Activated T-cell treated with anti-CD3 and anti-CD28 coated beads, Interleukin-2, amount 50 U/mL, for 4 hours (primary cell): ENCODE results near the gene TSPYL1. TPM values are rescaled to one million over a fixed set of nuclear protein-coding genes. Genes with fewer than 3 reads are reported as not detected.
"Not testable (repeated sequence)": the region's sequence is repeated elsewhere in the genome, so short reads cannot be mapped to it uniquely, and the experiment has no call there.

ENCODE experiments used
- ATAC-seq, 2 donors: fragments of 200-7000 bp; cut with Tn5 transposase; one replicate each; pipeline ENCODE4 v1.10.0; 2021
- DNase-seq: peaks from one replicate; pipeline ENCODE4 v3.0.0-alpha.2; 2020
- H3K27me3 Mint-ChIP-seq: one replicate; pipeline ENCODE4 v1.8.0; 2021; ENCODE audit warnings: low read depth, mixed read lengths
- H3K36me3 Mint-ChIP-seq: one replicate; pipeline ENCODE4 v1.8.0; 2022; ENCODE audit warnings: mixed read lengths; ENCODE audit not compliant: insufficient read depth
- H3K4me1 Mint-ChIP-seq: one replicate; pipeline ENCODE4 v1.8.0; 2021; ENCODE audit warnings: low read depth, mixed read lengths
- H3K4me3 Mint-ChIP-seq: one replicate; pipeline ENCODE4 v1.8.0; 2021; ENCODE audit warnings: mild to moderate bottlenecking, moderate library complexity, mixed read lengths
- H3K9me3 Mint-ChIP-seq: one replicate; pipeline ENCODE4 v1.8.0; 2021; ENCODE audit warnings: mixed read lengths
- total RNA-seq, 3 donors: library from RNA; stranded (reverse); gene quantifications; one replicate each; pipeline ENCODE4 v1.2.1, GENCODE V29; 2021

Gene TSPYL1
- 10 to 100 TPM; 42.8 to 53.4 (median 46.3) TPM for total RNA-seq

- H3K36me3 Mint-ChIP-seq, result peaks cover 24% of the 10 kb centered on the region
- peaks cover 57% of the 10 kb centered on the region for H3K4me1 Mint-ChIP-seq
- ATAC-seq (peak; percentile 95), DNase-seq (peak; percentile 92)
- H3K27me3 Mint-ChIP-seq, result no peaks in the 10 kb centered on the region
- peak within 1 kb of the TSS; percentile 98 for H3K4me3 Mint-ChIP-seq
- H3K9me3 Mint-ChIP-seq, result no peaks in the 10 kb centered on the region
Observed at GRCh38 chr6:116279232-116280160, at the start of gene TSPYL1. TSS of gene TSPYL1 (minus strand) at chr6:116279930. CDS start at chr6:116279830, 100 bp downstream.

- H3K9me3 Mint-ChIP-seq, result peaks cover 7% of the 10 kb centered on the region
- no peak for ATAC-seq
- no peaks in the 10 kb centered on the region for H3K27me3 Mint-ChIP-seq
Observed at GRCh38 chr6:116329156-116329555, 49.4 kb upstream of the TSPYL1 start.

GRCh38 chr6:116328528-116328903 is 48.8 kb upstream of the TSPYL1 start:
- DNase-seq (no peak), ATAC-seq (no peak)
- no peak overlapping the region for H3K4me3 Mint-ChIP-seq
- no peaks in the 10 kb centered on the region for H3K27me3 Mint-ChIP-seq
- no peaks in the 10 kb centered on the region for H3K4me1 Mint-ChIP-seq
- peaks cover 4% of the 10 kb centered on the region for H3K9me3 Mint-ChIP-seq
- no peaks in the 10 kb centered on the region for H3K36me3 Mint-ChIP-seq

More at GRCh38 chr6:116329156-116329555, 49.4 kb upstream of the TSPYL1 start:
- Mint-ChIP-seq H3K4me3 (no peak overlapping the region), H3K36me3 (no peaks in the 10 kb centered on the region), H3K4me1 (no peaks in the 10 kb centered on the region)
- DNase-seq, result no peak

GRCh38 chr6:116327803-116328527 is 48.2 kb upstream of the TSPYL1 start:
- peaks cover under 1% of the 10 kb centered on the region for H3K9me3 Mint-ChIP-seq

GRCh38 chr6:116326996-116327395 is 47.3 kb upstream of the TSPYL1 start:
- ATAC-seq (no peak), DNase-seq (no peak)
- Mint-ChIP-seq H3K4me1 (no peaks in the 10 kb centered on the region), H3K27me3 (no peaks in the 10 kb centered on the region), H3K36me3 (no peaks in the 10 kb centered on the region), H3K9me3 (no peaks in the 10 kb centered on the region), H3K4me3 (no peak overlapping the region)

More at GRCh38 chr6:116327803-116328527, 48.2 kb upstream of the TSPYL1 start:
- no peak for DNase-seq
- Mint-ChIP-seq H3K27me3 (no peaks in the 10 kb centered on the region), H3K36me3 (no peaks in the 10 kb centered on the region), H3K4me1 (no peaks in the 10 kb centered on the region), H3K4me3 (no peak overlapping the region)
- no peak for ATAC-seq

- Mint-ChIP-seq H3K27me3 (no peaks in the 10 kb centered on the region), H3K4me1 (no peaks in the 10 kb centered on the region), H3K9me3 (no peaks in the 10 kb centered on the region), H3K36me3 (no peaks in the 10 kb centered on the region), H3K4me3 (no peak overlapping the region)
- DNase-seq, result no peak
- no peak for ATAC-seq
Observed at GRCh38 chr6:116326181-116326671, 46.5 kb upstream of the TSPYL1 start.

GRCh38 chr6:116325634-116326132 is 46.0 kb upstream of the TSPYL1 start:
- not testable (repeated sequence) for H3K27me3 Mint-ChIP-seq, DNase-seq, H3K36me3 Mint-ChIP-seq, H3K4me1 Mint-ChIP-seq, ATAC-seq, H3K9me3 Mint-ChIP-seq, H3K4me3 Mint-ChIP-seq

GRCh38 chr6:116323863-116324262 is 44.1 kb upstream of the TSPYL1 start:
- no peaks in the 10 kb centered on the region for H3K9me3 Mint-ChIP-seq
- H3K4me1 Mint-ChIP-seq, result no peaks in the 10 kb centered on the region
- H3K36me3 Mint-ChIP-seq, result peaks cover 2% of the 10 kb centered on the region
- no peak overlapping the region for H3K4me3 Mint-ChIP-seq
- ATAC-seq, result no peak
- no peak for DNase-seq
- H3K27me3 Mint-ChIP-seq, result no peaks in the 10 kb centered on the region

- not testable (repeated sequence) for ATAC-seq, DNase-seq, H3K9me3 Mint-ChIP-seq, H3K4me3 Mint-ChIP-seq, H3K36me3 Mint-ChIP-seq, H3K4me1 Mint-ChIP-seq, H3K27me3 Mint-ChIP-seq
Observed at GRCh38 chr6:116321933-116322332, 42.2 kb upstream of the TSPYL1 start.

GRCh38 chr6:116316772-116317467 is 37.2 kb upstream of the TSPYL1 start:
- H3K4me1 Mint-ChIP-seq, result no peaks in the 10 kb centered on the region
- ATAC-seq, result no peak
- DNase-seq, result no peak
- H3K9me3 Mint-ChIP-seq, result no peaks in the 10 kb centered on the region
- no peak overlapping the region for H3K4me3 Mint-ChIP-seq
- peaks cover 2% of the 10 kb centered on the region for H3K36me3 Mint-ChIP-seq
- no peaks in the 10 kb centered on the region for H3K27me3 Mint-ChIP-seq

GRCh38 chr6:116314878-116315277 is 35.1 kb upstream of the TSPYL1 start:
- H3K4me3 Mint-ChIP-seq, result no peak overlapping the region
- H3K27me3 Mint-ChIP-seq, result peaks cover 3% of the 10 kb centered on the region
- ATAC-seq, result no peak
- H3K9me3 Mint-ChIP-seq, result peaks cover 4% of the 10 kb centered on the region
- no peaks in the 10 kb centered on the region for H3K4me1 Mint-ChIP-seq
- DNase-seq, result no peak
- peaks cover 17% of the 10 kb centered on the region for H3K36me3 Mint-ChIP-seq

GRCh38 chr6:116314218-116314617 is 34.5 kb upstream of the TSPYL1 start:
- peaks cover 3% of the 10 kb centered on the region for H3K27me3 Mint-ChIP-seq

GRCh38 chr6:116313101-116313776 is 33.5 kb upstream of the TSPYL1 start:
- H3K9me3 Mint-ChIP-seq, result peaks cover 4% of the 10 kb centered on the region
- H3K4me1 Mint-ChIP-seq, result no peaks in the 10 kb centered on the region
- no peak for ATAC-seq
- DNase-seq, result no peak
- no peak overlapping the region for H3K4me3 Mint-ChIP-seq
- H3K27me3 Mint-ChIP-seq, result peaks cover 3% of the 10 kb centered on the region
- H3K36me3 Mint-ChIP-seq, result peaks cover 17% of the 10 kb centered on the region

More at GRCh38 chr6:116314218-116314617, 34.5 kb upstream of the TSPYL1 start:
- Mint-ChIP-seq H3K4me1 (no peaks in the 10 kb centered on the region), H3K4me3 (no peak overlapping the region), H3K9me3 (peaks cover 4% of the 10 kb centered on the region), H3K36me3 (peaks cover 17% of the 10 kb centered on the region)
- no peak for DNase-seq
- ATAC-seq, result no peak
